ENCODE data around the gene CELF6. TPM values are rescaled to one million over a fixed set of nuclear protein-coding genes. Genes with fewer than 3 reads are reported as not detected.

The CELF6 gene
- total RNA-seq, 1 experiment from 2014 or later, result not detected

- H3K9me3 ChIP-seq (ENCODE audit: insufficient read depth, low read depth), result no peaks in the 10 kb centered on the region
- no peak overlapping the region for H2AFZ ChIP-seq
- H3K27ac ChIP-seq, result no peak overlapping the region
- no peaks in the 10 kb centered on the region for H3F3A ChIP-seq (ENCODE audit: insufficient read depth, low read depth)
- H3K9me2 ChIP-seq (ENCODE audit: insufficient read depth), result no peaks in the 10 kb centered on the region
- no TSS peak for BruUV-seq (replicated peaks)
- H4K20me1 ChIP-seq (ENCODE audit: insufficient read depth), result no peaks in the 10 kb centered on the region
- DNase-seq, result no peak
- no peak overlapping the region for H3K4me3 ChIP-seq
- no peak overlapping the region for H3K4me2 ChIP-seq
- TF ChIP-seq EZH2 (IDR thresholded peaks at IDR 0.05; ENCODE audit: low read depth), result no peak
- no peak for TF ChIP-seq CTCF (conservative IDR thresholded peaks at IDR 0.05)
- no peaks in the 10 kb centered on the region for H3K4me1 ChIP-seq (replicated peaks; ENCODE audit: insufficient read depth)
- no peaks in the 10 kb centered on the region for H3K79me2 ChIP-seq (ENCODE audit: low read depth)
- peaks cover 11% of the 10 kb centered on the region for H3K36me3 ChIP-seq (ENCODE audit: low read depth)
- POLR2A ChIA-PET (ENCODE audit: unreplicated experiment), result no interaction called here
- H3K27me3 ChIP-seq (ENCODE audit: insufficient read depth, low read depth), result no peaks in the 10 kb centered on the region
- intact Hi-C loops (cut with micrococcal nuclease; ENCODE audit: unreplicated experiment), result no loop called here
- CTCF ChIA-PET, result no interaction called here
Measured at GRCh38 chr15:72249142-72249810, 70.7 kb downstream of the CELF6 start.

- Histone ChIP-seq H3F3A (ENCODE audit: insufficient read depth, low read depth) (no peaks in the 10 kb centered on the region), H3K9me2 (ENCODE audit: insufficient read depth) (no peaks in the 10 kb centered on the region), H3K27ac (no peak overlapping the region), H3K9me3 (ENCODE audit: insufficient read depth, low read depth) (no peaks in the 10 kb centered on the region), H3K4me3 (no peak overlapping the region), H3K27me3 (ENCODE audit: insufficient read depth, low read depth) (no peaks in the 10 kb centered on the region), H4K20me1 (ENCODE audit: insufficient read depth) (no peaks in the 10 kb centered on the region), H3K79me2 (ENCODE audit: low read depth) (no peaks in the 10 kb centered on the region), H3K4me2 (no peak overlapping the region), H2AFZ (no peak overlapping the region), H3K4me1 (replicated peaks; ENCODE audit: insufficient read depth) (no peaks in the 10 kb centered on the region), H3K36me3 (ENCODE audit: low read depth) (peaks cover 15% of the 10 kb centered on the region)
- intact Hi-C loops (cut with micrococcal nuclease; ENCODE audit: unreplicated experiment), result no loop called here
- no TSS peak for BruUV-seq (replicated peaks)
- ChIA-PET CTCF (no interaction called here), POLR2A (ENCODE audit: unreplicated experiment) (no interaction called here)
- no peak for TF ChIP-seq CTCF (conservative IDR thresholded peaks at IDR 0.05)
- TF ChIP-seq EZH2 (IDR thresholded peaks at IDR 0.05; ENCODE audit: low read depth), result no peak
- DNase-seq, result no peak
Measured at GRCh38 chr15:72248514-72248913, 71.4 kb downstream of the CELF6 start.

- Histone ChIP-seq H2AFZ (no peak overlapping the region), H3K27ac (no peak overlapping the region), H3K27me3 (ENCODE audit: insufficient read depth, low read depth) (no peaks in the 10 kb centered on the region), H3F3A (ENCODE audit: insufficient read depth, low read depth) (peaks cover 21% of the 10 kb centered on the region), H3K4me1 (replicated peaks; ENCODE audit: insufficient read depth) (peaks cover 14% of the 10 kb centered on the region), H3K9me3 (ENCODE audit: insufficient read depth, low read depth) (no peaks in the 10 kb centered on the region), H4K20me1 (ENCODE audit: insufficient read depth) (no peaks in the 10 kb centered on the region), H3K4me2 (no peak overlapping the region), H3K36me3 (ENCODE audit: low read depth) (peaks cover 12% of the 10 kb centered on the region; the same call in 1 of the 2 replicates), H3K4me3 (no peak overlapping the region), H3K79me2 (ENCODE audit: low read depth) (no peaks in the 10 kb centered on the region), H3K9me2 (ENCODE audit: insufficient read depth) (no peaks in the 10 kb centered on the region)
- POLR2A ChIA-PET (ENCODE audit: unreplicated experiment), result interaction anchor here (0.6 kb wide), 1 partner anchor 75 kb away, joined by 3 read pairs; no protein-coding TSS in a partner anchor
- no peak for TF ChIP-seq EZH2 (IDR thresholded peaks at IDR 0.05; ENCODE audit: low read depth)
- TF ChIP-seq CTCF (conservative IDR thresholded peaks at IDR 0.05), result no peak
- BruUV-seq (replicated peaks), result no TSS peak
- no peak for DNase-seq
- CTCF ChIA-PET, result no interaction called here
- intact Hi-C loops (cut with micrococcal nuclease; ENCODE audit: unreplicated experiment), result no loop called here
Measured at GRCh38 chr15:72242775-72243370, 77.1 kb downstream of the CELF6 start.

Data from PC-9 (cell line).